IMR-90 (cell line): Measurements from ENCODE around the gene SERPIND1. TPM values are rescaled to one million over a fixed set of nuclear protein-coding genes. Genes with fewer than 3 reads are reported as not detected.

Experiments
- ATAC-seq: fragments of 200-7000 bp; cut with Tn5 transposase; 2 replicates; pipeline ENCODE4 v1.9.1; 2020; ENCODE audit warnings: low read depth, mild to moderate bottlenecking, moderate library complexity
- BruUV-seq: library from RNA; stranded (reverse); fragments of 400-500 nt; replicated peaks from 2 replicates; lab custom pipeline; 2021; lab: Mats Ljungman, UMichigan
- CTCF ChIA-PET: fragments of 300-600 bp; formaldehyde crosslinking; extraction: SDS; loops from one replicate; lab custom pipeline; 2021; ENCODE audit warnings: antibody characterized with exemption; lab: Yijun Ruan, JAX
- POLR2A ChIA-PET: fragments of 300-600 bp; sonication (Branson Sonifier 250); formaldehyde crosslinking; loops from one replicate; lab custom pipeline; 2022; ENCODE audit warnings: antibody characterized with exemption; ENCODE audit not compliant: unreplicated experiment; lab: Charles Lee
- DNase-seq: peaks from one replicate; pipeline ENCODE4 v3.0.0; 2013
- H2AFZ ChIP-seq: replicated peaks from 2 replicates; pipeline ENCODE3; 2013; ENCODE audit warnings: low read length, mild to moderate bottlenecking; ENCODE audit not compliant: poor library complexity
- H2AK5ac ChIP-seq: 2 replicates; pipeline ENCODE4 v1.6.1; 2013; ENCODE audit warnings: low read depth, low read length, inconsistent platforms
- H2AK9ac ChIP-seq: replicated peaks from 2 replicates; pipeline ENCODE3; 2013; ENCODE audit warnings: mild to moderate bottlenecking, low read depth, low read length, moderate library complexity; ENCODE audit not compliant: poor library complexity
- H2BK120ac ChIP-seq: 2 replicates; pipeline ENCODE4 v1.6.1; 2013; ENCODE audit warnings: low read depth, low read length, inconsistent platforms
- H2BK15ac ChIP-seq: 3 replicates; pipeline ENCODE4 v1.6.1; 2013; ENCODE audit warnings: low read depth, low read length, inconsistent platforms
- H2BK20ac ChIP-seq: 2 replicates; pipeline ENCODE4 v1.6.1; 2013; ENCODE audit warnings: low read depth, mild to moderate bottlenecking, inconsistent platforms, low read length, moderate library complexity
- H2BK5ac ChIP-seq: 2 replicates; pipeline ENCODE4 v1.6.1; 2013; ENCODE audit warnings: mild to moderate bottlenecking, low read depth, low read length, inconsistent platforms; ENCODE audit not compliant: poor library complexity, severe bottlenecking
- H3K14ac ChIP-seq: replicated peaks from 2 replicates; pipeline ENCODE4 v1.6.1; 2013; ENCODE audit warnings: low read depth, low read length, inconsistent platforms
- H3K18ac ChIP-seq: 2 replicates; pipeline ENCODE4 v1.6.1; 2013; ENCODE audit warnings: low read depth, low read length, control low read depth
- H3K23ac ChIP-seq: 2 replicates; pipeline ENCODE4 v1.6.1; 2013; ENCODE audit warnings: low read depth, low read length, inconsistent platforms
- H3K27ac ChIP-seq: 2 replicates; pipeline ENCODE4 v1.5.1; 2013; ENCODE audit warnings: mild to moderate bottlenecking, control low read depth, low read length; ENCODE audit not compliant: insufficient read depth
- H3K27me3 ChIP-seq: 2 replicates; pipeline ENCODE4 v1.6.1; 2013; ENCODE audit warnings: low read length; ENCODE audit not compliant: control insufficient read depth, insufficient read depth
- H3K36me3 ChIP-seq: 2 replicates; pipeline ENCODE4 v1.6.1; 2013; ENCODE audit warnings: low read length, mixed read lengths; ENCODE audit not compliant: control insufficient read depth, insufficient read depth
- H3K4ac ChIP-seq: 2 replicates; pipeline ENCODE4 v1.6.1; 2013; ENCODE audit warnings: low read depth, low read length, inconsistent platforms
- H3K4me1 ChIP-seq: 2 replicates; pipeline ENCODE4 v1.6.1; 2013; ENCODE audit warnings: low read length, mixed read lengths; ENCODE audit not compliant: control insufficient read depth, insufficient read depth
- H3K4me2 ChIP-seq: 2 replicates; pipeline ENCODE4 v1.6.1; 2013; ENCODE audit warnings: low read depth, mild to moderate bottlenecking, control low read depth, low read length, moderate library complexity
- H3K4me3 ChIP-seq: 2 replicates; pipeline ENCODE4 v1.5.1; 2013; ENCODE audit warnings: low read depth, mild to moderate bottlenecking, control low read depth, low read length, moderate library complexity; ENCODE audit not compliant: insufficient read depth
- H3K56ac ChIP-seq: 2 replicates; pipeline ENCODE4 v1.6.1; 2013; ENCODE audit warnings: low read length, inconsistent platforms; ENCODE audit not compliant: insufficient read depth; ENCODE audit errors: extremely low read depth
- H3K79me1 ChIP-seq, 2 experiments: 2 replicates each; pipeline ENCODE4 v1.6.1; 2013; ENCODE audit warnings: low read length in 2 of 2, inconsistent platforms in 1 of 2, low read depth in 1 of 2
- H3K9ac ChIP-seq: 2 replicates; pipeline ENCODE4 v1.6.1; 2013; ENCODE audit warnings: low read depth, low read length, control low read depth
- H3K9me1 ChIP-seq: 2 replicates; pipeline ENCODE4 v1.6.1; 2013; ENCODE audit warnings: low read length, inconsistent platforms; ENCODE audit not compliant: insufficient read depth
- H3K9me3 ChIP-seq: 2 replicates; pipeline ENCODE4 v1.6.1; 2013; ENCODE audit warnings: low read length; ENCODE audit not compliant: control insufficient read depth, insufficient read depth
- H4K20me1 ChIP-seq: 2 replicates; pipeline ENCODE4 v1.6.1; 2013; ENCODE audit warnings: low read length, inconsistent platforms; ENCODE audit not compliant: insufficient read depth
- H4K5ac ChIP-seq: 2 replicates; pipeline ENCODE4 v1.6.1; 2013; ENCODE audit warnings: mild to moderate bottlenecking, low read depth, low read length, control low read depth
- H4K8ac ChIP-seq, 2 experiments: 2 replicates each; pipeline ENCODE4 v1.6.1; 2013; ENCODE audit warnings: low read depth in 2 of 2, low read length in 2 of 2, control low read depth in 1 of 2, inconsistent platforms in 1 of 2
- H4K91ac ChIP-seq: 2 replicates; pipeline ENCODE4 v1.6.1; 2013; ENCODE audit warnings: low read depth, low read length, inconsistent platforms; ENCODE audit not compliant: insufficient read depth
- CEBPB ChIP-seq: IDR thresholded peaks from 2 replicates; pipeline ENCODE4 v1.6.1; 2012; ENCODE audit warnings: low read depth, low read length, improper control_type of control experiment
- MXI1 ChIP-seq: IDR thresholded peaks from 2 replicates; pipeline ENCODE4 v1.6.1; 2012; ENCODE audit warnings: low read depth, mild to moderate bottlenecking, low read length, moderate library complexity, borderline replicate concordance
- RAD21 ChIP-seq: IDR thresholded peaks from 2 replicates; pipeline ENCODE4 v1.6.1; 2012; ENCODE audit warnings: low read length, improper control_type of control experiment
- RCOR1 ChIP-seq: IDR thresholded peaks from 2 replicates; pipeline ENCODE4 v1.6.1; 2012; ENCODE audit warnings: mild to moderate bottlenecking, low read length, improper control_type of control experiment; ENCODE audit not compliant: insufficient replicate concordance
- RFX5 ChIP-seq: IDR thresholded peaks from 2 replicates; pipeline ENCODE4 v1.8.0; 2012; ENCODE audit warnings: low read depth, mild to moderate bottlenecking, low read length, moderate library complexity
- SMC3 ChIP-seq: fragments of 150-350 bp; IDR thresholded peaks from 2 replicates; pipeline ENCODE4 v1.6.1; 2016; ENCODE audit warnings: low read depth, mild to moderate bottlenecking, antibody characterized with exemption, low read length, moderate library complexity
- USF2 ChIP-seq: fragments of 150-350 bp; IDR thresholded peaks from 2 replicates; pipeline ENCODE4 v1.6.1; 2017; ENCODE audit warnings: mild to moderate bottlenecking, antibody characterized with exemption, low read length, low read depth
- WGBS, 2 experiments: methylation state at CpG; one replicate each; pipeline versions ENCODE4 v1.1.5 to v1.1.7; 2013; ENCODE audit warnings: missing lambda C conversion rate in 2 of 2; ENCODE audit not compliant: insufficient read length in 1 of 2; ENCODE audit errors: extremely low coverage in 2 of 2; 5-methylcytosine and 5-hydroxymethylcytosine counted together
- dilution Hi-C: fragments of 300-500 bp; cut with HindIII; formaldehyde crosslinking; loops from one replicate; pipeline ENCODE4 v1.14.3; 2018; ENCODE audit warnings: low sequenced_read_pairs; ENCODE audit not compliant: unreplicated experiment
- in situ Hi-C: fragments of 300-500 bp; cut with MboI; formaldehyde crosslinking; loops from 3 replicates; pipeline ENCODE4 v1.14.3; 2019; ENCODE audit warnings: low sequenced_read_pairs, inconsistent platforms, mixed read lengths
- intact Hi-C: fragments of 100-400 bp; cut with micrococcal nuclease; formaldehyde crosslinking; loops from 2 replicates; pipeline ENCODE4 v1.10.0; 2022
- polyA plus RNA-seq, 3 experiments: library from polyadenylated mRNA; depleted of rRNA; stranded (reverse); fragments of >200 nt; gene quantifications; 2 replicates each; pipeline ENCODE4 v1.2.3, GENCODE V29; 2012; ENCODE audit warnings: low replicate concordance in 1 of 3
- total RNA-seq: library from RNA; depleted of rRNA; stranded (reverse); fragments of >200 nt; gene quantifications from 2 replicates; pipeline ENCODE4 v1.2.3, GENCODE V29; 2012

The SERPIND1 gene
- total and polyA plus RNA-seq, 2 of the 4 experiments (the other 2 are of a cell fraction), result 0.12 TPM; not detected in 1

- TF ChIP-seq MXI1 (no peak), CEBPB (no peak), SMC3 (no peak), USF2 (no peak), RFX5 (no peak), RCOR1 (no peak), RAD21 (no peak)
- no peak overlapping the region for H4K91ac ChIP-seq
- WGBS, 2 experiments, result no CpG with 5 or more reads among the region's 3 CpGs
- no peak overlapping the region for H3K27ac ChIP-seq
- ATAC-seq, result no peak
- in situ Hi-C loops (no loop called here), intact Hi-C loops (no loop called here), dilution Hi-C loops (no loop called here)
- H4K8ac ChIP-seq, result no peak overlapping the region
- H3K18ac ChIP-seq, result no peak overlapping the region
- H2BK15ac ChIP-seq, result no peak overlapping the region
- no peak overlapping the region for H2BK120ac ChIP-seq
- no peaks in the 10 kb centered on the region for H3K27me3 ChIP-seq
- ChIA-PET CTCF (no interaction called here), POLR2A (no interaction called here)
- peaks cover 22% of the 10 kb centered on the region for H3K36me3 ChIP-seq
- no peak overlapping the region for H2AFZ ChIP-seq
- DNase-seq, result no peak
- H2BK20ac ChIP-seq, result no peak overlapping the region
- no TSS peak for BruUV-seq
- H3K23ac ChIP-seq, result no peak overlapping the region
- no peaks in the 10 kb centered on the region; the same call in 1 of the 2 replicates for H3K9me1 ChIP-seq
- no peak overlapping the region for H3K4me2 ChIP-seq
- no peak overlapping the region for H2AK5ac ChIP-seq
- H4K5ac ChIP-seq, result no peak overlapping the region
- no peak overlapping the region for H3K14ac ChIP-seq
- no peak overlapping the region for H3K4me3 ChIP-seq
- H2BK5ac ChIP-seq, result no peak overlapping the region
- peaks cover 0 to 3% of the 10 kb centered on the region in 2 experiments; a peak in 2 of 4 replicates for H3K79me1 ChIP-seq
- H4K20me1 ChIP-seq, result no peaks in the 10 kb centered on the region
- no peaks in the 10 kb centered on the region for H3K4me1 ChIP-seq
- no peak overlapping the region for H2AK9ac ChIP-seq
- H3K9ac ChIP-seq, result no peak overlapping the region
- H3K4ac ChIP-seq, result no peak overlapping the region
- no peaks in the 10 kb centered on the region for H3K9me3 ChIP-seq
- no peak overlapping the region for H3K56ac ChIP-seq
Measured at GRCh38 chr22:20818471-20818870, 44.6 kb downstream of the SERPIND1 start.
